KMS-11 (cell line): ENCODE data around the gene HTRA3.

Source experiments
- H2AFZ ChIP-seq: fragments of 200-600 bp; sonication (generic); 2 replicates; pipeline ENCODE4 v1.6.1; 2016; ENCODE audit warnings: antibody characterized with exemption, mixed run types, low read depth
- H3K27ac ChIP-seq: fragments of 200-600 bp; sonication (generic); 2 replicates; pipeline ENCODE4 v1.6.1; 2016; ENCODE audit warnings: mild to moderate bottlenecking, mixed run types
- H3K27me3 ChIP-seq: fragments of 200-600 bp; sonication (generic); 2 replicates; pipeline ENCODE4 v1.6.1; 2017; ENCODE audit warnings: mild to moderate bottlenecking, low read depth, mixed run types, moderate library complexity; ENCODE audit not compliant: insufficient read depth
- H3K36me3 ChIP-seq: fragments of 200-600 bp; sonication (generic); 2 replicates; pipeline ENCODE4 v1.6.1; 2017; ENCODE audit warnings: mild to moderate bottlenecking, mixed run types; ENCODE audit not compliant: insufficient read depth
- H3K4me1 ChIP-seq: fragments of 200-600 bp; sonication (generic); 2 replicates; pipeline ENCODE4 v1.6.1; 2016; ENCODE audit warnings: mild to moderate bottlenecking, low read depth, mixed run types; ENCODE audit not compliant: poor library complexity, severe bottlenecking
- H3K4me2 ChIP-seq: fragments of 200-600 bp; sonication (generic); 2 replicates; pipeline ENCODE4 v1.7.0; 2016; ENCODE audit warnings: mild to moderate bottlenecking, mixed run types
- H3K4me3 ChIP-seq: fragments of 200-600 bp; sonication (generic); IDR thresholded peaks from 2 replicates; pipeline ENCODE4 v1.6.1; 2017; ENCODE audit warnings: low read depth, low read length, mixed read lengths; ENCODE audit not compliant: insufficient read depth
- H3K79me2 ChIP-seq: fragments of 200-600 bp; sonication (generic); 2 replicates; pipeline ENCODE4 v1.6.1; 2016; ENCODE audit warnings: low read depth, mixed run types; ENCODE audit not compliant: insufficient read depth
- H3K9ac ChIP-seq: fragments of 200-600 bp; sonication (generic); 2 replicates; pipeline ENCODE4 v1.6.1; 2016; ENCODE audit warnings: mild to moderate bottlenecking, mixed run types
- H4K20me1 ChIP-seq: fragments of 200-600 bp; sonication (generic); 2 replicates; pipeline ENCODE4 v1.6.1; 2016; ENCODE audit warnings: mild to moderate bottlenecking, mixed run types; ENCODE audit not compliant: insufficient read depth
- CTCF ChIP-seq: fragments of 200-600 bp; sonication (generic); conservative IDR thresholded peaks from 2 replicates; pipeline ENCODE4 v1.6.1; 2017; ENCODE audit warnings: low read depth, mild to moderate bottlenecking, antibody characterized with exemption, low read length, moderate library complexity, mixed read lengths

HTRA3 gene

DNA sequence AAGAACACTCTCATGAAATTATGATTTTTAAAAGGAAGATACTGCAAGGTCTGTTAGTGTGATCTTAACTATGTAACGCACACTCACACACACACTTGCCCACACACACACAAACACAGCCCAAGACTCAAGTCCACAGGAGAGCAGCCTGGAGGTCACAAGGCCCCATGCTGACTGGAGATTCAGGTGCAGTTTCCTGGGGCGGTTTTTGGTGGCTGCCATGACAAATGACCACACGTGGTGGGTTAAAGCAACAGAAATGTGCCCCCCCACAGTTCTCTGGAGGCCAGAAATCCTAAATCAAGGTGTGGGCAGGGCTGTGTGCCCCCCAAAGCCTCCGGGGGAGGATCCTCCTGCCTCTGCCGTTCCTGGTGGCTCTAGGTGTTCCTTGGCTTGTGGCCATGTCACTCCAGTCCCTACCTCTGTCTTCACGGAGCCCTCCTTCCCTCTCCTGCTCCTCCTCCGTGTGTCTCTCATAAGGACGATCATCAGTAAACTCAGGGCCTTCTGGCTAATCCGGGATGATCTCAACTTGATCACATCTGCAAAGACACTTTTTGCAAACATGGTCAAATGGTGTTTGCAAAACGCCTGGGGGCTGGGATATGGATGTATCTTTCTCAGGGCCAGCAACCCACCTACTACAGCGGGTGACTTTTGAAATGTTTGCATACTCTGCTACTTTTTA lies 9.7 kb upstream of the HTRA3 start:
- no peak overlapping the region for H3K4me3 ChIP-seq
- no peak overlapping the region for H3K4me2 ChIP-seq
- no peaks in the 10 kb centered on the region for H3K36me3 ChIP-seq
- H3K79me2 ChIP-seq, result no peaks in the 10 kb centered on the region
- no peak overlapping the region for H3K9ac ChIP-seq
- H2AFZ ChIP-seq, result no peak overlapping the region
- no peak overlapping the region for H3K27ac ChIP-seq
- H3K27me3 ChIP-seq, result no peaks in the 10 kb centered on the region
- no peak for TF ChIP-seq CTCF
- no peaks in the 10 kb centered on the region for H4K20me1 ChIP-seq
- no peaks in the 10 kb centered on the region for H3K4me1 ChIP-seq

GRCh38 chr4:8260656-8261111 lies 8.9 kb upstream of the HTRA3 start:
- Histone ChIP-seq H3K79me2 (no peaks in the 10 kb centered on the region), H3K36me3 (no peaks in the 10 kb centered on the region), H3K4me2 (no peak overlapping the region), H3K9ac (no peak overlapping the region), H4K20me1 (no peaks in the 10 kb centered on the region), H3K27ac (no peak overlapping the region), H3K27me3 (no peaks in the 10 kb centered on the region), H2AFZ (no peak overlapping the region), H3K4me1 (no peaks in the 10 kb centered on the region), H3K4me3 (no peak overlapping the region)
- no peak for TF ChIP-seq CTCF

- no peaks in the 10 kb centered on the region for H3K79me2 ChIP-seq
- H3K4me3 ChIP-seq, result no peak overlapping the region
- H3K27me3 ChIP-seq, result no peaks in the 10 kb centered on the region
- no peak overlapping the region for H3K4me2 ChIP-seq
- H3K9ac ChIP-seq, result no peak overlapping the region
- H4K20me1 ChIP-seq, result no peaks in the 10 kb centered on the region
- no peaks in the 10 kb centered on the region for H3K36me3 ChIP-seq
- no peaks in the 10 kb centered on the region for H3K4me1 ChIP-seq
- H3K27ac ChIP-seq, result no peak overlapping the region
- no peak for TF ChIP-seq CTCF
- H2AFZ ChIP-seq, result no peak overlapping the region
Measured at GRCh38 chr4:8261851-8262535, 7.6 kb upstream of the HTRA3 start.

DNA sequence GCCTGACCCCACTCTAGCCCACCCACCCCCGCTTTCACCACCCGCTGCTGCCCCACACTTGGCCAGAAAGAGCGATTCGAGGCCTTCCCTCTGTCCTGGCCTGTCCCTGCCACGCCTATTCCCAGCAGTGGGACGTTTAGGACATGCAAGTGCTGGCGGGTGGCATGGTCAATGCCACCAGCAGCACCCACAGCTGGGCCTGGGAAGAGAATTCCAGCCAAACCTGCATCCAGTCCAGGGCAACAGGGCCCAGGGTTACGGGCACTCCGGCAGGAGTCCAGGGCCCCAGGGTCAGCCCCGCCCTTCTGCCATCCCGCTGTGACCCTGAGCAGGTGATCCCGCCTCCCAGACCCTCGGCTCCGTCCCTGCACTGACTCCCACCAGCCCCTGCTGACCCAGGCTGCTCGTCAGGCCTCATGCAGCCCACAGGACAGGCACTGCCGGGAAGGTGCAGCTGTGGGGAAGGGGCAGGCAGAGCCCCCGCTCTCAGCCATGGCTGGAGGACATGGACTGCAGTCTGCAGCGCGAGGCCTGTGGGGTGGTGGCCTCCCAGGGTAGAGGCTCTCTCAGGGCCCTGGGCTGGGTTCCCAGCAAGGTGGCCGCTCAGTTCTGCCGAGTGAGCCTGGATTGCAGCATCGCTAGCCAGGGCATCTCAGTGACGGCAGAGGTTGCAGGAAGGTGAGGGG lies 6.8 kb upstream of the HTRA3 start:
- Histone ChIP-seq H3K36me3 (no peaks in the 10 kb centered on the region), H3K27ac (no peak overlapping the region), H3K4me2 (no peak overlapping the region), H3K4me1 (no peaks in the 10 kb centered on the region), H3K79me2 (no peaks in the 10 kb centered on the region), H3K27me3 (no peaks in the 10 kb centered on the region), H2AFZ (no peak overlapping the region), H3K4me3 (no peak overlapping the region), H4K20me1 (no peaks in the 10 kb centered on the region), H3K9ac (no peak overlapping the region)
- TF ChIP-seq CTCF, result no peak
